GM18508 (cell line): ENCODE measurements around the gene NMT2.

ENCODE experiments used
- ATAC-seq: cut with Tn5 transposase; IDR thresholded peaks from one replicate; pipeline ENCODE4 v1.9.1; 2021; ENCODE audit warnings: moderate number of reproducible peaks; ENCODE audit not compliant: insufficient read depth, unreplicated experiment

NMT2 gene

GRCh38 chr10:15147594-15148392 is 20.7 kb downstream of the NMT2 start:
- no peak for ATAC-seq

GRCh38 chr10:15146366-15146765 is 22.1 kb downstream of the NMT2 start:
- ATAC-seq = no peak

GRCh38 chr10:15144788-15145187 is 23.7 kb downstream of the NMT2 start:
- no peak for ATAC-seq

- ATAC-seq = peak; percentile 88
Observed at GRCh38 chr10:15141136-15142054, 27.1 kb downstream of the NMT2 start.

- ATAC-seq = no peak
Observed at GRCh38 chr10:15140698-15141097, 27.8 kb downstream of the NMT2 start.

GRCh38 chr10:15137636-15138035 is 30.9 kb downstream of the NMT2 start:
- ATAC-seq = no peak

GRCh38 chr10:15137036-15137359 is 31.5 kb downstream of the NMT2 start:
- ATAC-seq = no peak

- ATAC-seq = no peak
Observed at GRCh38 chr10:15136129-15137035, 32.1 kb downstream of the NMT2 start.

- ATAC-seq = no peak
Observed at GRCh38 chr10:15131330-15131729, 37.2 kb downstream of the NMT2 start.

- ATAC-seq = no peak
Observed at GRCh38 chr10:15124908-15125307, 43.6 kb downstream of the NMT2 start.

GRCh38 chr10:15124190-15124589 is 44.3 kb downstream of the NMT2 start:
- no peak for ATAC-seq

- no peak for ATAC-seq
Observed at GRCh38 chr10:15123749-15124184, 44.7 kb downstream of the NMT2 start.

- peak; percentile 94 for ATAC-seq
Observed at GRCh38 chr10:15122477-15123030, 45.9 kb downstream of the NMT2 start.

GRCh38 chr10:15121707-15122106 is 46.8 kb downstream of the NMT2 start:
- ATAC-seq = no peak

- ATAC-seq = no peak
Observed at GRCh38 chr10:15120523-15120922, 48.0 kb downstream of the NMT2 start.

GRCh38 chr10:15118615-15119014 is 49.9 kb downstream of the NMT2 start:
- ATAC-seq = no peak

GRCh38 chr10:15116225-15116624 is 52.3 kb downstream of the NMT2 start:
- no peak for ATAC-seq

GRCh38 chr10:15113766-15114165 is 54.7 kb downstream of the NMT2 start:
- no peak for ATAC-seq

GRCh38 chr10:15112657-15113056 is 55.8 kb downstream of the NMT2 start:
- ATAC-seq = no peak

- no peak for ATAC-seq
Observed at GRCh38 chr10:15106352-15107013, 62.0 kb downstream of the NMT2 start.
